Stimulated activated CD8-positive, alpha-beta memory T cell treated with anti-CD3 and anti-CD28 coated beads, Interleukin-15, amount 100 ng/mL, for 4 hours (primary cell): ENCODE results near the gene PGM5.

Experiments used
- DNase-seq, 2 donors: peaks; one replicate each; pipeline ENCODE4 v3.0.0-alpha.2; 2020; ENCODE audit warnings: low read depth in 2 of 2

PGM5 gene

GRCh38 chr9:68433531-68434110, 77.2 kb downstream of the PGM5 start:
- DNase-seq: no peak

GRCh38 chr9:68437785-68438184, 81.4 kb downstream of the PGM5 start:
- no peak for DNase-seq

- no peak for DNase-seq
These were observed 87.2 kb downstream of the PGM5 start for GRCh38 chr9:68443624-68444023.

GRCh38 chr9:68446836-68447235, 90.4 kb downstream of the PGM5 start:
- DNase-seq: no peak

GRCh38 chr9:68447611-68448010, 91.2 kb downstream of the PGM5 start:
- DNase-seq: no peak

GRCh38 chr9:68454579-68455334, 98.3 kb downstream of the PGM5 start:
- DNase-seq: no peak

GRCh38 chr9:68455451-68455850, 99.0 kb downstream of the PGM5 start:
- DNase-seq: no peak

GRCh38 chr9:68457803-68458202, 101.4 kb downstream of the PGM5 start:
- no peak for DNase-seq

- DNase-seq: no peak
These were observed 102.5 kb downstream of the PGM5 start for GRCh38 chr9:68458918-68459317.

- no peak for DNase-seq
These were observed 105.8 kb downstream of the PGM5 start for GRCh38 chr9:68462105-68462775.

- DNase-seq: no peak
These were observed 113.7 kb downstream of the PGM5 start for GRCh38 chr9:68470067-68470466.

GRCh38 chr9:68470634-68471033, 114.2 kb downstream of the PGM5 start:
- DNase-seq: no peak

GRCh38 chr9:68472119-68472518, 115.7 kb downstream of the PGM5 start:
- DNase-seq: no peak

- no peak for DNase-seq
These were observed 117.4 kb downstream of the PGM5 start for GRCh38 chr9:68473790-68474189.

- no peak for DNase-seq
These were observed 120.0 kb downstream of the PGM5 start for GRCh38 chr9:68476422-68476821.

- DNase-seq: no peak
These were observed 120.4 kb downstream of the PGM5 start for GRCh38 chr9:68476847-68477246.

- no peak for DNase-seq
These were observed 124.4 kb downstream of the PGM5 start for GRCh38 chr9:68480807-68481206.

- no peak for DNase-seq
These were observed 126.1 kb downstream of the PGM5 start for GRCh38 chr9:68482548-68482947.

GRCh38 chr9:68488126-68488525, 131.7 kb downstream of the PGM5 start:
- DNase-seq: no peak

GRCh38 chr9:68489646-68490045, 133.2 kb downstream of the PGM5 start:
- DNase-seq: no peak

GRCh38 chr9:68492806-68493205, 136.4 kb downstream of the PGM5 start:
- no peak for DNase-seq

- no peak for DNase-seq
These were observed 137.1 kb downstream of the PGM5 start for GRCh38 chr9:68493541-68493940.

- no peak for DNase-seq
These were observed 137.7 kb downstream of the PGM5 start for GRCh38 chr9:68493958-68494577.
